HG02885 (cell line): ENCODE measurements around the gene AICDA.
"Not testable (repeated sequence)": the region's sequence is repeated elsewhere in the genome, so short reads cannot be mapped to it uniquely, and the experiment has no call there.

ENCODE experiments used
- ATAC-seq: cut with Tn5 transposase; IDR thresholded peaks from one replicate; pipeline ENCODE4 v1.9.1; 2021; ENCODE audit warnings: mild to moderate bottlenecking; ENCODE audit not compliant: unreplicated experiment, poor library complexity

The AICDA gene

DNA sequence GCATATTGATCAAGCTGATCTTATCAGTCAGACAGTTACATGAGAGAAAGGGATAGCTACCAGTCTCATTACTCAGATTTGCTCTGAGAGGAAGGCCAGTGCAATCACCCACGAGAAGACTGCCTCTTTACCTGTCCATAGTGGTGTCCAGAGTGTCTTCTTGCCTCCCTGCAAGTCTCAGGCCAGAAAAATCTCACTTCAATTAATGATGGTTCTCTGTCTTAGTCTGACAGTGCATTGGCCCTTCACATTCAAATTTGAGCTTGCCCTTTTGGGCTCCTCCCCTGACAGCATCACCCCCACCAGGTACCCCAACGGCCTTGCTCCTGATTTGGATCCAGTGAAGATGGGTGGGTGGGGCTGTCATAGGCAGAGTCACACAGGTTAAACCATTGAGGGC, at the start of gene AICDA:
Gene AICDA (minus strand): TSS at position 231 of the 400 bp plus-strand sequence. CDS start 92 bp downstream, at position 139.
- ATAC-seq = no peak

DNA sequence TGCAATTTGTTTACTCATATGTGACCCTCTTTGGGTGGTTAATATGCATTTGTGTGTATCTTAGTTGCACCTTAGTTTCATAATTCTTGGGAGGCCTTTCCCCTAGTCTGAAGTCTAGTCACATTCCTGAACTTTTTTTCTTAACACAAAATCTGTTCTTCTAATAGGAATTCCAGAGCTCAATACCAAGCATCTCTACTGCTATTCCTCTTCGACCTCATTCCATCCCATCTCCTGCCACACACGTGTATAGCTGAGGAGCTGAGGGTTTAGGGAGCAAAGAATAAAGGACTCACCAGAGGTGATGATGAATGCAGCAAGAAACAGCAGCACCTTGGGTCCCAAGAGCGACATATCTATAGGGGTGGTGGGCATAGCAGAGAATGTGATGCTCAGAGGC, 49.1 kb upstream of the AICDA start:
- ATAC-seq = no peak

DNA sequence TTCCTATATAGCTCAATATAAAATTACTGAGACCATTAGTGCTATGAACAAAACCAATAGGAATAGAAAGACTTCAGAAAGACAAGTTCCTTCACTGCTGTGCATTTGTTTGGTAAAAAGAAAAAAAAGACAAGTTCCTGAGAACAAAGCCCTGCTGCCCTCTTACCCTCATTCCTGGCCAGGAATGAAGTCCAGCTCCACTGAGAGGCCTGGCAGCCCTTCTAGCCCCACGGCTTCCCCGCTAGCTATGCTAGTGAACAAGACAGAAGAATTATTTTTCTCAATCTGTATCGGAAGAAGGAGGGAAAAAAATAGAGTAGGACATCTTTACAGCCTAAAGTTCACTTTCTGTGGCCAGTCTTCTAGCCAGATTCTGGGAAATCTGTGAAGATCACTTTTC, 48.4 kb upstream of the AICDA start:
- no peak for ATAC-seq

DNA sequence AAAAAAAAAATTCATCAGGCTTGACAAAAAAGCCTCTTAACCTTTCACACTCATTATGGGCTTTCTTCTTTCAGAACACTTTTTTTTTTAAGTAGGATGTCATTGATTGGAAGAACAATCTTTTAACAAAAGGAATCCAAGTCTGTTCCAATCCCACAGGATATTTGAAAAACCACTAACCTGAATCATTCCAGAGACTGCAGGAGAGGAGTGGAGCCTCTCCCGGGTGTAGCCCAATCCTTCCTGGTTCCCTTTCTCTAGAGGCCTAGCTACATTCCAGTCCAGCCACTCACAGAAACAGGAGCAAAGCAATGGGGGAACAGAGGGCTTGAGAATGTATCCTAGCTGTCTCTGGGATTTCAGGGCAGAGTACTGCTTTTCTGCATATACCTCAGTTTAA, 45.7 kb upstream of the AICDA start:
- ATAC-seq = no peak

DNA sequence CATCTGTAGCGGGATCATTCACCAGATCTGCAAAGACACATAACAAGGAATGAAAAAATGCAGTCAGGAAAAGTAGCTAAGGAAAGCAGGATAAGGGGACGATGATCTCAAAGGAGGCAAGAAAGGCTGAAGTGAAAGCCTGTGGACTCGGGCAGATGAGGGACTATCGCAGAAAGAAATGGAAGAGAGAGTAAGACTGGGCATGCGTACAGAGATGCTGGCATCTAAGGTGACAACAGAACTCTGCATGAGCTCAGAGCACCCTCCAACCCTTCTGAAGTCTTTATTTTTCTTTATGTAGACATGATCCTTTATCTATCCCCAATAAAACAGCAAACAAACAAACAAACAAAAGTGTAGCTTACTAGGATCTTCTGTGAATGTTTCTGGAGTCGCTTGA, 42.8 kb upstream of the AICDA start:
- no peak for ATAC-seq

DNA sequence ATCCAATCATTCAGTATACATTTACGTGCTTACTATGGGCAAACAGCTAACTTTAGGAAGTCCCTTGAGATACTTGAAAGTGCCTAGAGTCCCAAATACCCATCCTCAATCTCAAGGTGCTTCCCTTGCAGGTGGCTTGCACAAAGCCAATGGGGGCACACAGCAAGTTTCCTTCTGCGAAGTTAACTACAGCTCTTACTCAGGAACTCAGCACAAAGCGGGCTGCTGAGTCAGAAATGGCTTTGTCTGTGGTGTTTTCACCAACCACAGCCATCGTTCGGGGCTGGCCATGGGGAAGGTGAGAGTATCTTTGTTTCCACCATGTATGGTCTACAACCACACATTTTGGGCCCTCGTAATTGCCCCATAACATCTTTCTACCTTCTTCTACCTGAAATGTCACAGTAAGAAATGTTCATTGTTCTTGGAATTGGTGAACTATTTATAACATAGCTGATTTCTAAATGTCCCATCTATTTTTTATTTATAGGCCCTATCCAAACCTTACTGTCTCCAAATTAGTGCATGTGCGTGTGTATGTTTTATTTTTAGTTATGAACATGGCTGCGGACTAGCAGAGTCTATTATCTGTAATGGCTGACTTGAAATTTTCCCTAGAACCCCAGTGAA, 36.0 kb upstream of the AICDA start:
- ATAC-seq = peak; percentile 83

DNA sequence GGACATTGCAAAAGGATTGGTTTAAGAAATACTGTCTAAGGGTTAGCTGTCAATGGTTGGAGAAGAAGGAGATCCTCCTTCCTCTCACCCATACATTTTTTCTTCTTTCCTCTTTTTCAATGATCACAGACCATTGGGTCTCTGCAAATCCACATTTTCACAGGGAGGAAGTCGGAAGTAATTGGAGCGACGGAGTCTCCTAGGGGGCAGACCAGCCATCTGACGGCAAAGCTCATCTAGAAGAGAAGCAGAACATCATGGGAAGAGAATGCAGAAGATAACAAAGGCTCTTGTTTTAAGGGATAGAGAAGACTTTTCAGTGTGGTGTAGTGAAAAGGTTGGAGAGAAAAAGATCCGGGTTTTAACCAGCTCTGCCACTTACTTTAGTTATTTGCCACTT, 35.3 kb upstream of the AICDA start:
- no peak for ATAC-seq

DNA sequence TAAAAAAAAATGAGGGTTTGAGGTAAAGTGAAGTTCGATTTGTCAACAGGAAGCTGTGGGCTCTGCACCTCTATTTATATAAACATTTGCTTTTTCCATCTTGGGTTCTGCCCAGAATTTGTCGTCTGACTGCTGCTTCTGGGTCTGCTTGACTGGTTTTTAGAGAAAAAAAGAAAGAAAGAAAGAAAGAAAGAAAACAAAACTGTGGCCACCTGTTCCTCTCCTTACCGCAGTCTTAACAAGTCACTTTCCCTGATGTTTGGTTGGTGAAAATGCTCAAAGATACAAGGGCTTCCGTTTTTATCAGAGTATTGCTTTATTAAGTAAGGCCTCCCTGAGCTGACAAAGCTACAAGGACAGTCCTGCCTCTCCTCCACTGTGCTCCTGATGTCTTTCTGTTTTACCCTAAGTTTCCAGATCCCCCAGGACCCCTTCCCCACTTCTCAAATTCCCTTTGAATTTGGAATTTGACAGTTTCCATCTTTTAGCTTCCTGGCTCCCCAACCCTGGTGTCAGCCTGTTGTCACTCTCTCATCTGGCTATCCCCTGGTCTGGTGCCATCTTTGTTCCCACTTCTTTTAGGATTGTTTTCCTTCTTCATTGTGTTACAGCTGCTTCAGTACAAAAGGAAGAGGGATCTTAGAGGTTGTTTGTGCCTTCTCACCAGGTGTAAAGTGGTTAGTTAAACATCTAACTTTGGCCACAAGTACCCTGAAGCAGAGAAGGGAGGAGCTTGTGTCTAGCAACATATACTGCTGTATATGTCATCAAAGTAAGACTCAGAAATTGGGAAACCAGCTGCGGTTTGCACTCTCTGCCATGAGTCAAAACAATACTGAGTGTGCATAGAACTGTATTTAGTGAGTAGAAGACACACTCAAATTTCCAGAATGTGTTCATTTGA, 31.9 kb upstream of the AICDA start:
- peak; percentile 60 for ATAC-seq

DNA sequence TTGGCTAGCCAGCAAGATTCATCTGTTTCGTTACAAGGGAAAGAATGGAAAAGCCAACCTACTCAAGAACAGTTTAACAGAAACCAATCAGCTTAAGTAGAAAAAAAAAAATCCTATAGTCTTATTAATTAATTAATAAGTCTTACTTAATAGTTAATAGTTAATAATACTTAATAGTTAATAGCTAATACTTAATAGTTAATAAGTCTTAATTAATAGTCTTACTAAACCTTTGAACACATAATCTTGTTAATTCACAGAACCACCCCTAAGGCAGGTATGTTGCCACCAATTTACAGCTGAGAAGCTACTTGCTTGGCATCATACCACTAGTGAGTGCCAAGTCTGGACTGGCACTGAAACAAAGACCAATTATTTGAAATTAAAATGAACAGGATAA, 30.1 kb upstream of the AICDA start:
- ATAC-seq = no peak

DNA sequence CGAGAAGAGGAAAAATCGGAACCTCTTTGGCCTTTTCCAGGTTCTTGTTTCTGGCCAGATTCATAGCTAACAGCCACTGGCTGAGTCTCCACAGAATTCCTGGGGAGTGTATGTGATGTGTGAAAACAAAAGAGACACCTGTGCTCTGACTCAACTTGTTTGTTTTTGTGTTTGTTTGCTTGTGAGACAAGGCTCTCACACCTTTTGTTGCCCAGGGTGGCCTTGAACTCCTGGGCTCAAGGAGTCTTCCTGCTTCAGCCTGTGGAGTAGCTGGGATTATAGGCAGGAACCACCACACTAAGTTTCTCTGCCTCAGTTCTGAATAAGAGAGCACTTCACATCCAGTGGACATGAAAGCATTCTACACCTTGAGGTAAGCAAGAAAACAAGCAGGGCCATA, 27.3 kb upstream of the AICDA start:
- no peak for ATAC-seq

DNA sequence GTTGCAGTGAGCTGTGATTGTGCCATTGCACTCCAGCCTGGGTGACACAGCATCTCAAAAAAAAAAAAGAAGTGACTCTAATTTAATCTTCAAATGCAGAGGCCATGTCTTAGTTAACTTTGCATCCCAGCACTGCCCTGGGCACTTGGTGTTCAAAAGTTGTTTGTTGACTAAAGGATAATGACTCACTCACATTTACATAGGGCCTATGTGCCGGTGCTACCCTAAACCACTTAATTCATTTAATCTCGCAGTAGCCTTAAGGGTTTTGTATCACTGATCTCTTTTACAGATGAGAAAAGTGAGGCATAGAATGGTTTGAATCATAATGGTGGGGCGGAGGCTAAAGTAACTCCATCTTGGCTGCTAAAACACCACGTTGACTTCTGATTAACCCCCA, 26.3 kb upstream of the AICDA start:
- ATAC-seq = no peak

DNA sequence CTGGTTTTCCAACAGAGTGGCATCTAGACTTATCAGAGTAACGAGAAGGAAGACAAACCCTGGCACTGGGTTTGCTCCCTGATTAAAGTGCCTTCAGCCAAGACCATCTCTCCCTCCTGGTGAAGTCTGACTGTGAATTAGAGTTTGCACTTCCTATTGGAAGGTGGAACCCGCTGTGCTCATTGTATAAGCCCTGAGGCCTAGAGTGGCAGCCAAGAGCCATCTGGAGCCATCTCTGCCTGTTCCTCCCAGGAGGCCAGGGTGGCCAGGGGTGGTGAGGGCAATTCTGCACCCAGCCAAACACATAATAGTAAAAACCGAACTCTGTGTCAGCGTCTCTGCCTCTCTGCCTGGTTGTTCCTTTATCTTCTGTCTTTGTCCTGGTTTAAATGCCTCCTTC, 25.0 kb upstream of the AICDA start:
- no peak for ATAC-seq

DNA sequence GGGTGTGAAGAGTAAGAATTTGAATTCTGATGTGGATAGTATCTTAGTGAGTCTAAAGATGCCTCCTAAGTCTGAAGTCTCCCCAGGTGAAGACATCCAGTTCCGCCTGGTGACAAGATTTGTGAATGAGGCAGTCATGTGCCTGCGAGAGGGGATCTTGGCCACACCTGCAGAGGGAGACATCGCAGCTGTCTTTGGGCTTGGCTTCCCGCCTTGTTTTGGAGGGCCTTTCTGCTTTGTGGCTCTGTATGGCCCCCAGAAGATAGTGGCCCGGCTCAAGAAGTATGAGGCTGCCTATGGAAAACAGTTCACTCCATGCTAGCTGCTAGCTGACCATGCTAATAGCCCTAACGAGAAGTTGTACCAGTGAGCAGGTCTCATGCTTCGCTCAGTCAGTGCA, 24.6 kb upstream of the AICDA start:
- ATAC-seq = no peak

DNA sequence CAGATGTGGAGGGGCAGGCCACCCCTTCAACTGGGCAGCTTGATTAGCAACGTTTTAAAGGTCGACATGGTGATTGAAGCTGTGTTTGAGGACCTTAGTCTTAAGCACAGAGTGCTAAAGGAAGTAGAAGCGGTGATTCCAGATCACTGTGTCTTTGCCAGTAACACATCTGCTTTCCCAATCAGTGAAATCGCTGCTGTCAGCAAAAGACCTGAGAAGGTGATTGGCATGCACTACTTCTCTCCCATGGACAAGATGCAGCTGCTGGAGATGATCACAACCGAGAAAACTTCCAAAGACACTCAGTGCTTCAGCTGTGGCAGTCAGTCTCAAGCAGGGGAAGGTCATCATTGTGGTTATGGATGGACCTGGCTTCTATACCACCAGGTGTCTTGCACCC, 23.9 kb upstream of the AICDA start:
- ATAC-seq = no peak

DNA sequence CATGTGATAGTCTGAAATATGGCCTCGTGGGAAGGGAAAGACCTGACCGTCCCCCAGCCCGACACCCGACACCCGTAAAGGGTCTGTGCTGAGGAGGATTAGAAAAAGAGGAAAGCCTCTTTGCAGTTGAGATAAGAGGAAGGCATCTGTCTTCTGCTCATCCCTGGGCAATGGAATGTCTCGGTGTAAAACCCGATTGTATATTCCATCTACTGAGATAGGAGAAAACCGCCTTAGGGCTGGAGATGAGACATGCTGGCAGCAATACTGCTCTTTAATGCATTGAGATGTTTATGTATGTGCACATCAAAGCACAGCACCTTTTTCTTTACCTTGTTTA, 23.3 kb upstream of the AICDA start:
- ATAC-seq = not testable (repeated sequence)

DNA sequence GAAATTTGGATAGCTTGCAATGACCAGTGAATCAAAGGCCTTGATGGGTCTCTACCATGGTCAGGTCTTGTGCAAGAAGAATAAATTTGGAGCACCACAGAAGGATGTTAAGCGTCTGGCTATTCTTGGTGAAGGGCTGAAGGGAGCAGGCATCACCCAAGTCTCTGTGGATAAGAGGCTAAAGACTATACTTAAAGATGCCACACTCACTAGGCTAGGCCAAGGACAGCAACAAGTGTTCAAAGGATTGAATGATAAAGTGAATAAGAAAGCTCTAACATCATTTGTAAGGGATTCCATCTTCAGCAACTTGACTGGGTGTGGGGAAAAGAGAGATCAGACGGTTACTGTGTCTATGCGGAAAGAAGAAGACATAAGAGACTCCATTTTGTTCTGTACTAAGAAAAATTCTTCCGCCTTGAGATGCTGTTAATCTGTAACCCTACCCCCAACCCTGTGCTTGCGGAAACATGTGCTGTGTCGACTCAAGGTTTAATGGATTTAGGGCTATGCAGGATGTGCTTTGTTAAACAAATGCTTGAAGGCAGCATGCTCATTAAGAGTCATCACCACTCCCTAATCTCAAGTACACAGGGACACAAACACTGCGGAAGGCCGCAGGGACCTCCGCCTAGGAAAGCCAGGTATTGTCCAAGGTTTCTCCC, 22.8 kb upstream of the AICDA start:
- not testable (repeated sequence) for ATAC-seq

DNA sequence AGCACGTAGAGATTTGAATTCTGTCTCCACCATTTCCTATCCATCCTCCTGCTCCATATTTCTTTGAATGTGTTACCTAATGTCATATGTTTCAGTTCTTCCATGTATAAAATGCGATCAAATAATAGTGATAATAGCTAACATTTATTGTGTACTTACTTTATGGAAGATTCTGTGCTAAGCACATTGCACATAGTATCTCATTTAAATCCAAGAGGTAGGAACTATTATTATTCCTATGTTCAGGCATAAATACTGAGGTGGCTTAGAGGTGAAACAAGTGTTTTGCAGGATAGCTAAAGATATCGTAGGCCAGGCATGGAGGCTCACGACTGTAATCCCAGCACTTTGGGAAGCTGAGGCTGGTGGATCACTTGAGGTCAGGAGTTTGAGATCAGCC, 17.5 kb upstream of the AICDA start:
- no peak for ATAC-seq

DNA sequence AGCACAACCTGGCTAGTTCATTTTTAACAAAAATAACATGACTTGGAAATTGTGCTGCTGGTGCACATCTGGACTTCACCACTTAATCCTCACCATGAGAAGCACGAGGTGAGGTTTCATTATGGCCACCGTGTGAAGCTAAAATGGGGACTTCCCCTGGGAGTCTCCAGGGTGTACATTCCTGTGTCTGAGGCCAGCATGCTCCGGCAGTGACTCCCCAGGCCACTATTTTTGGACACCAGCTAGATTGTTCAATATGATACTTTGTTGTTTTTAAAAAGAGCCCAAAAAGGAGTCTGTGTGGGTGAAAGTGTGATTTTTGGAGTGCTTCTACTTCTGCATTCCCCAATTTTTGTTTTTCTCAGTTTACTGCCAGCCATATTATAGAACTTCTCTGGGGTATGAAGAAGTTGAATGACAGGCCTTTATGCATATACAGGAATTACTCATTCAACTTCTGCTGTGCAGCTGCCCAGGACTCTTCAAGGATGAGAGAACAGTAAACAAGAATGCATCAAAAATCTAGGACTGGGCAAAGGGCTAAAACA, 16.9 kb upstream of the AICDA start:
- ATAC-seq = peak; percentile 95

DNA sequence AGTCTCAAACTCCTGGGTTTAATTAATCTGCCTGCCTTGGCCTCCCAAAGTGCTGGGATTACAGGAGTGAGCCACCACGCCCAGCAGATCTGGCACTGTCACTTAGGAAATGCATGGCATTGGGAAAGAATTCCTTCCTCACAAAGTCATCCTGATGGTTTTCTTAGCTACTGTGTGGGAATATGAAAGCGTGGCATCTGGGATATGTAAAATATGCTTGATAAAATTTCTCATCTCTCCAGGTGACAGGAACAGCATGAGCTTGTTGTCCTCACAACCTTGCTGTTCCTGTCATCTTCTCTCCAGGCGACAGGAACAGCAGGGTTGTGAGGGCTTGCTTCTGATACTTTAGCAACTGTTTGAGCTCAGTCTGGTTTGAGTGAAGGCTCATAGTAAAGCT, 16.1 kb upstream of the AICDA start:
- no peak for ATAC-seq

DNA sequence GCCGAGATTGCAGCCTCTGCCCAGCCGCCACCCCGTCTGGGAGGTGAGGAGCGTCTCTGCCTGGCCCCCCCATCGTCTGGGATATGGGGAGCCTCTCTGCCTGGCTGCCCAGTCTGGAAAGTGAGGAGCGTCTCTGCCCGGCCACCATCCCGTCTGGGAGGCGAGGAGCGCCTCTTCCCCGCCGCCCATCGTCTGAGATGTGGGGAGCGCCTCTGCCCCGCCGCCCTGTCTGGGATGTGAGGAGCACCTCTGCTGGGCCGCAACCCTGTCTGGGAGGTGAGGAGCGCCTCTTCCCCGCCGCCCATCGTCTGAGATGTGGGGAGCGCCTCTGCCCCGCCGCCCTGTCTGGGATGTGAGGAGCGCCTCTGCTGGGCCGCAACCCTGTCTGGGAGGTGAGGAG, 12.1 kb upstream of the AICDA start:
- not testable (repeated sequence) for ATAC-seq

DNA sequence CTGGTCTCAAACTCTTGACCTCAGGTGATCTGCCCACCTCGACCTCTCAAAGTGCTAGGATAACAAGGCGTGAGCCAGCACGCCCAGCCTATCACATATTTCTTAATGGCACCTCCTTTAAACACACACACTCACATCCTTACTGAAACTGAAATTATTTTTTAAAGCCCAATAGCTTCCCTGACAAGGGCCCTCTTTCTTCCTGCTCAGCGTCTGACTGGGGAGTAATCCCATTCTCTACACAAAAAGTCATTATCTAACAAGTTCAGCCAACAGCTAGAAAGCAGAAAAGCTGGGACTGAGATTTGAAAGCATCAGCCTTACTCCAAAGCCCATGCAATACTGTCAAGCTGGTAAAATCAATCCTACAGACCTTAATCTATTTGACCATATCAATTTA, 10.0 kb upstream of the AICDA start:
- ATAC-seq = no peak
